RPMI7951 (cell line): ENCODE data around the gene ESPNL. TPM values are rescaled to one million over a fixed set of nuclear protein-coding genes. Genes with fewer than 3 reads are reported as not detected.

Experiments used
- DNase-seq: peaks from one replicate; pipeline ENCODE4 v3.0.0-alpha.2; 2012; ENCODE audit warnings: low read depth
- total RNA-seq: library from RNA; depleted of rRNA; stranded (reverse); fragments of >200 nt; shearing (Covaris generic); gene quantifications from 2 replicates; pipeline ENCODE4 v1.2.3, GENCODE V29; 2014

Gene ESPNL
- total RNA-seq, 1 experiment from 2014 or later, result under 0.01 TPM

DNA sequence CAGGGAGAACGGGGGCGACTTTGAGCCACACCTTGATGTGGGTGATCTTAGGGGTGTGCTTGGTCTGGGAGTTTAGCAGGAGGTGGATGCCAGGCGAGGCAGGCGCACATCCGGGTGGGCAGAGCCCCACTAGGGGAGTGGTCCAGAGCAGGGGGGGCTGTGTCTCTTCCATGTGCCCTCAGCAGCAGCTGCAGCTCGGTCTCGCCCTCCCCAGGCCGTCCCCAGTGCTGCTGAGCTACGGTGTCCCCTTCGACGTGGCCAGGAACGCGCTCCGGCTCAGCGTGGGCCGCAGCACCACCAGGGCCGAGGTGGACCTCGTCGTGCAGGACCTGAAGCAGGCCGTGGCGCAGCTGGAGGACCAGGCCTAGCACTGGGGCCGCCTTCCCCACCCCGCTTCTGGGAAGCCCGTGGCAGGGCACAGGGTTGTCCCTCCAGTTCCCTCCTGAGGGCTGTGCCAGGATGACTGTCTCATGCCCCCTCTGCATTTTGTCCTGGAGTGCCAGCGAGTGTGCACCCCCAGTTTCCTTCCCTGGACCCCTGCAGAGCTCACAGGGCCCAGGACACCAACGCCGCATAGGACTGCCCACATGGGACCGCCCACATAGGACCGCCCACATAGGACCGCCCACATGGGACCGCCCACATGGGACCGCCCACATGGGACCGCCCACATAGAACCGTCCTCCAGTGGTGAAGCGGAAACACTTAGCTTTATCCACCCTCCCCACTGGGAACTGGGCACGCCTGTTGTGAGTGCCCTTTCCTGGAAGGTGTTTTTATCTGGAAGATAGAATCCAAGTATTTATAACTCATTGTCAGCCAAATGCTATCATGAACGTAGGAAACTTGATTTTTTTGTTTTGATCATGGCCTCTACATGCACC lies 1.9 kb upstream of the ESPNL start:
- DNase-seq, result peak; percentile 36

DNA sequence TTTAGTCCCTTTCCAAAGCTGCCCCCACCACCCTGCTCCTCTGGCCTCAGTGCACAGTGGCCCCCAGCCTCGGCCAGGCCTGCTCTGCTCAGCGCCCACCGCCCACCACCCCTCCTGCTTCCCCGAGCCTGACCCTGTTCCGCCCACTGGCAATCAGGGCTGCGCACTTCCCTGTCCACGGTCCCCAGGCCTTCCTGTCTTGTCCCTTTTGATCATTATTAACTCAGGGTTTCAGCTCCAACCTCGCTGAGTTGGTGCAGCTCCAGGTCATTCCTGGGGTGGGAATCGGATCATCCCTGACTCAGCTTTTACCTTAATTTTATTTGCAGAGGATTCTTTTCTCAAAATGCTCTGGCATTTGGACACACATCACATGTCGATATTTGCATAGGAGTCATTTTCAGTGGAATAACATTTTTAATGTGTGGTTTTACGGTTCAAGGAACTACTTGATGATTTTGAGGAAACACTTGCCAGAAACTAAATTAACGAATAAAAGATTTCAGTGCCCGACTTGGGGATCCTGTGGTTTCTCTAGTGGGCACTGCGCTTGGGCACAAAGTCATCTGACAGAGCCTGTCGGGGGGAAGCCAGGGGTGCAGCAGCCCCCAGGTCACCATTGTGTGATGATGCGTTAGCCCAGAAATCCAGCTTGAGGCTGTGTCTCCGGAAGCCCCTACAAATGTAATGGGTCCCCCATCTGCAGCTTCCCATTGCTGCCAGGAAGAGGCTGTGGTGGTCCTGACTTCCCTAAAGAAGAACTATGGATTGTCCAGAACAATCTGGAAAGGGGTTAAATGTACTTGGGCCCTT lies 1.0 kb upstream of the ESPNL start:
- DNase-seq, result no peak

DNA sequence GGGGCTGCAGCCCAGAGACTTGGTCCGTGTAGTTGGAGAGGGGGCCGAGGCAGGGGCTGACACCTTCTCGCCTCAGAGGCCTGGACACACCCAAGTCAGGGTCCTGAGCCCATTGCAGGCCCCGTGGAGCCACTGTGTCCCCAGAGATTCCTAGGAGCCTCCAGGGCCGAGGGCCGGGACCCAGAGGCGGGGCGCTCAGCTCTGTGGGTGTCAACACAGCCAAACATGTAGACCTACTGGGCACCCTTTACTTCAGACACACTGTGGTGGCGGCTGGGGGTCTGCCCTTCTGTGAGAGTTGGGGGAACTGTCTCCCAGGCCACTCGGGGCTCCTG lies 459 bp upstream of the ESPNL start:
- DNase-seq, result no peak

DNA sequence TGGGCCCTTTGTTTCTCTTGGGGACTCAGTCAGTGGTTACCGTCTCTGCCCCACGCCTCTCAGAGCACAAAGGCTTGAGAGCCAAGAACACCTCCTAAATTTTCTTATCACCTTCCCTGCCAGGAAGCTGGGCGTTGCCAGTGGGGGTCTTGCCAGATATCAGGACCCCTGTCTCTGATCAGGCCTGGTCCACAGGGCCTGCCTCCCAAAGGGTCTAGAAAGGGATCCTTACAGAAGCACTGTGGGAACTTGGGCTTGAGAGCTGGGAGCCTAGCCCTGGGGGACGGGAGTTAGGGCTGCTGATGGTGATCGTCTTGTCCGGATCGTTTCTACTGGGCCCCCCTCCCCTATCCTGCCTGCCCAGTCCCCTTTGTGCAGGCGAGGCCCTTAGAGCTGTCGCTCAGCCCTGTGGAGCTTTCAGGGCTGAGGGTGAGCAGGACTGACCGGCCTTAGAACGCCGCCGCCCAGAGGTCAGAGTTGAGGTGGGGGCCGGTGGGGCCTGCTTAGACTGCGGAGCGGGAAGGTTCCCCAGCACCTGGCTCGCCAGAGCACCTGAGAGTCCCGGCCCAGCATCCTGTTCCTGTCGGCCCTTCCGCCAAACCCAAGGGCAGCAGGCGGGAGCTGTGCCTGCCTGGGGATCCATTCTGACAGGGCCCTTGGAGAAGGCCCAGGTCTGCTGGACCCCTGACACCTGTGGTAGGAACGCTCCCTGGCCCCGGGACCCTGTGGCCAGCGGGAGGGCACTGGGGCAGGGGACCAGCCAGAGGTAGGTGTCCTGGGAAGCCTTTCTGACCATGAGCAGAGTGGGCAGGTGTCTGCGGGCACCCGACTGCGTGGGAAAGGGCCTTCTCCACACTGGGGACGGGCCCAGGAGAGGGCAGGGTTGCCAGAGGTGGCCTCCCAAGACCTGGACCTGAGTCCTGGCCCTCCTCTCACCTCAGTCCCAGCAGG lies 956 bp downstream of the ESPNL start:
- no peak for DNase-seq

DNA sequence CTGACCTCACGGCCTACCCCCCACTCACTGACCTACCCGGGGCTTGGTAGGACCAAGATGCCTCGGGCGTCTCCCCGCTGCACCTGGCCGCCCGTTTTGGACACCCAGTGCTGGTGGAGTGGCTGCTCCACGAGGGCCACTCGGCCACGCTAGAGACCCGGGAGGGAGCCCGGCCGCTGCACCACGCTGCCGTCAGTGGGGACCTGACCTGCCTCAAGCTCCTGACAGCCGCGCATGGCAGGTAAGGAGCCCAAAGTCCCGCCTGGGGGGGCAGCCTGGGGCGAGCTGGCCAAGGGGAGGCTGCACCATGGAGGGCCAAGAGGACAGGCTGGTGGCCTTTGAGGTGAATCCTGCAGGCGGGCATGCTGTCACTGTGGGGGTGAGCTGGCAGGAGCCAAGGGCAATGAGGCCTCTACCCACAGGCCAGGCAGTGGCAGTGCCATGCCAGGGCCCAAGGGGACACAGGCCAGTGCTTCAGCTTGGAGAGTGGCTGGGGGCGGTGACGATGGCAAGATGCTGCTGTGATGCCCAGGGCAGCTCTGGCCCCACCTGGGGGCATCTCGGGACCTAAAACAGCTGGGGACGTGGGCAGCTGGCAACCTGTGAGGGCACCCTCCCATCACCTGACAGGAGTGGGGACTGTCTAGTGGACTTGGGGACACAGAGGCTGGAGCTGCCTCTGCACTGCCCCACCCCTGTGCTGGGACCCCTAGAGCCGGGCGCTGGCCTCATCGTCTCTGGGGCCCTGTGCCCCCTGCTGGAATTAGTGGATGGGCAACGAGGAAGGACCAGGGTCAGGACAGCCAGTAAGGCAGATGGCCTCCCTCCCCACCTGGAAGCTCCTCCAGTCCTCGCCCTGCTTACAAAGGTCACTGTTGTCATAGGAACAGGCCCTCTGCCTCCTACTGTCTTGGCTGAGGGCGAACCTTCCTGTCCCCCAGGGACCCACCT lies 2.0 kb downstream of the ESPNL start:
- DNase-seq, result no peak

DNA sequence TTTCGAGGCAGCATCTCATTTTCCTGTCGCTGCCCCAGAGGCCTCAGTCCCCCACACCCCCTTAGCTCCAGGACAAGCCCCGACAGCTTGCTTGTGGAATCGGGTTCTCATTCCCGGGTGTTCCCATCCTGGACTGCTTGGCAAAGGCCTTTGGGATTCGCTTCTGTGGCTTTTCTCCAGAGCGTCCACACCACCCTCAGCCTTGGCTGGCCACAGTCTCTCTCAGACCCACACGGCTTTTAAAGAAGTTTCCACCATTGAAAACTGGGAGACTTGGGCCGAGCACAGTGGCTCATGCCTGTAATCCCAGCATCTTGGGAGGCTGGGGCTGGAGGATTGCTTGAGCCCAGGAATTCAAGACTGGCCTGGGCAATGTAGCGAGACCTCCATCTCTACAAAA lies 2.7 kb downstream of the ESPNL start:
- no peak for DNase-seq

DNA sequence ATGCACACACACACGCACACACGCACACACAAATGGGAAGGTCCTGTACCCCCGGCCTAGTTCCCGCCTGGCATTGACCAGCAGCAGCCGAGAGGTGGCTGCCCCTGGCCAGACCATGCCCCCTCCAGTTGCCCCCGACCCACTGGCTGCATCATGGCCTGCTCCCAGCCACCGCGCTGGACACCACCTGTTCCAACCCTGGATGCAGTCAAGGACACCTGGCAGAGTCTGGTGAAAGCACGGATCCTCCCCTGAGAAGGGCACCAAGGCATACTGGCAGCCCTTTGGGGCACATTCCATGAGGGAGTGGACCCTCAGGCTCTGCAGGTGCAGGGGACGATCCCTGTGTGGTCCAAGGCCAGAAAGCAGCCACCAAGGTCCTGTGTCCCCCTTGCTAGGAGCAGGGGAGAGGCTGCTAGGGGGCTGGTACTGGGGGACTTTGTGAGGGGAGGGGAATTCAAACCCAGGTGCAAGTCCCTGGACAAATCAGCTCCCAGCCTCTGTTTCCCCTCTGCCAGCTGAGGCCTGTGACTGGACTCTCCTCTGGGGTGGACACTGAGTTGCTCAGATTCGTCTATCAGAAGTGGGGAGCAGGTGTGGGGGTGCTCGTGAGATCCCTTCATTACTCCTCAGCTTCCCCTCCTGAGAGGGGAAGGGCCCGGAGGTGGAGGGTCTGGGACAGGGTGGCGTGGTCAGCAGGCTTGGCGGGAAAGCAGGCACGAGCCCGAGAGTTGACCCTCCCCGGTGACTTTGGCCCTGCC lies 3.5 kb downstream of the ESPNL start:
- no peak for DNase-seq

DNA sequence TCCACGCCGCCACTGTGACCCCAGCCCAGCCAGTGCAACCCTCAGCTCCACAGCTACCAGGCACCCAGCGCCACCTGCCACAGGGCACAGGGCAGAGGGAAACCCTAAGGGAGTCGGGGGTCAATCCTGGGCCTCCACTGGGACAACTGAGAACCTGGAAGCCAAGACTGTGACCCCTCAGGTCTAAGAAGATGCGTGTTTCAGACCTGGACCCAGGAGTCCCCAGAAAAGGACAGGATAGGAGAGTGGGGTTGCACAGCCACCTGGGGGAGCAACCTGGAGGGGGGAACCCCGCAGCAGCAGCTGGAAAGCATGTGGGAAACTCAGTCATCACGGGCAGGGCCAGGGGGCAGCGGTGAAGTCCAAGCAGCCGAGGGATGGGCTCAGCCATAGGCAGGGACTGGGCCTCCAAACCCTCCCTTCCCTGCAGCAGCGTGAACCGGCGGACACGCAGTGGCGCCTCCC lies 4.1 kb downstream of the ESPNL start:
- no peak for DNase-seq

DNA sequence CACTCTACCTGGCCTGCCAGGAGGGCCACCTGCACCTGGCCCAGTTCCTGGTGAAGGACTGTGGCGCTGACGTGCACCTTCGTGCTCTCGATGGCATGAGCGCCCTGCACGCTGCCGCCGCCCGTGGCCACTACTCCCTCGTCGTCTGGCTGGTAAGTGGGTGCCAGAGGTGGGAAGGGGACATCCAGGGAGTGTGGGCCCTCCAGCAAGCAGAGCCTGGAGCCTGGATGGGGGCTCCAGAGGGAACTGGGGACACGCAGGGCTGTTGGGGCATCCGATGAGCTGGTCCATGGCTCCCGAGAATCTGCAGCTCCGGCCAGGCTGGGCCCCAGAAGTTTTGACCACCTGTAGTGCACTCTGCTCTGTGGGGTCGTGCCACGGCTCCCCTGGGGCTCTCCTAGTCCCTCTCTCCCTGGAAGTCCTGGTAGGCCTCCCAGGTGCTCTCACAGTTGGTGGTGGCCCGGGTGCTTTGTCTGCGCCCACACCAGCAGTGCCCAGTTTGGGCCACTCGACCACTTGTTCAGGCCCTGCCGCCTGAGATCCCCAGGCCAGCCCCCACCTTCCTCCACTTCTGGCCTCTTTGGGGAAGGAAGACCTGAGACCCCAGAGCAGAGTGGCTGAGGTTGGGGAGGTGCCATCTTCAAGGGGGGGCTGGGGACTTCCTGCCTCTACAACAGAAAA lies 4.7 kb downstream of the ESPNL start:
- DNase-seq, result no peak

DNA sequence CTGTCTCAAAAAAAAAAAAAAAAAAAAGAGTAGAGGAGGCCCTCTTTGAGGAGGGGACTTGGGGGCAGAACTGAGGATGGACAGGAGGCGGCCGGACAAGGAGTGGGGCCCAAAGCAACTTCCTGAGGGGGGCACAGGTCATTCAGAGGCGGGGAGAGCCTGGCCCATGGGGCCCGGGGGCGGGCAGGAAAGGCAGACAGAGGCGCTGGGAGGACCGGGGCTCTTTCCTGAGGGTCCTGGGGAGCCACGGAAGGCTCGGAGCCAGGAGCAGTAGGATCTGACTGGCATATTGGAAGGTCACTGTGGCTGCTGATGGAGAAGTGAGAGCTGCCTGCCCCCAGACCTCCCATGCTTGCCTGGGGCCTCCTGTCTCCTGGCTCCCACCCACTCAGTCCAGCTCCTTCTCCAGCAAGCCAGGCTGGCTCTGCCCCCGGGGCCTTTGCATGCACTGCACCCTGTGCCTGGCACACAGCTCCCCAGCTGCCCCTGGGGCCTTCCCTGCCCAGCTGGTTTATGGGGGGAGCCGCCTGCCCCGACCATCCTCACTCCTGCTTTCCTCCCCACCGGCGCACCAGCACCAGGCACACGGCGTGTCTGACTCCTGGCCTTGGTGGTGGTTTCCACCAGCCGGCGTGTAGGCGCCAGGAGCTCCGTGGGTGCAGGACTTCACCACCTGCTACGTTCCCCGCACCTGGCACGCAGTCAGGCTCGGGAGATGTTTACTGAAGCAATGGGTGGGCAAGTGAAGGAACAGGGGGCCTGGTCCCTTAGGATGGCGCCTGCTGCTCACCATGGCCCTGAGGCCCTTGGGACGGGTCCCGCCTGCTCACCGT lies 5.6 kb downstream of the ESPNL start:
- DNase-seq, result no peak

DNA sequence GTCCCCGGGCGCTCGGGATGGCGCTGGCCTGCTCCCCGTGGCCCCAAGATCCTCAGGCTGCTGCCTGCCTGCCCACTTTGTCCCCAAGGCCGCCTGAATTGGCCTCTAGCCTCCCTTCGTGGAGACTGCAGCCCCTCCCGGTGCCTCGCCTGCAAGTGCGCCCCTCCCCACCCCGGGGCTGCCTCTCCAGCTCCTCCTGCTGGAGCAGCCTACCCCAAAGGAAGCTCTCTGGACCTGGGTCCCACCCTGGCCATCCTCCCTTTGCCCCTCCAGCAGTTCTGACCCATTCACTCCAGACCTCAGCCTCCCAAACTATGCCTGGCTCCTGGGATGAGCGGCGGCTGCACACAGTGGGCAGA lies 6.2 kb downstream of the ESPNL start:
- DNase-seq, result no peak

DNA sequence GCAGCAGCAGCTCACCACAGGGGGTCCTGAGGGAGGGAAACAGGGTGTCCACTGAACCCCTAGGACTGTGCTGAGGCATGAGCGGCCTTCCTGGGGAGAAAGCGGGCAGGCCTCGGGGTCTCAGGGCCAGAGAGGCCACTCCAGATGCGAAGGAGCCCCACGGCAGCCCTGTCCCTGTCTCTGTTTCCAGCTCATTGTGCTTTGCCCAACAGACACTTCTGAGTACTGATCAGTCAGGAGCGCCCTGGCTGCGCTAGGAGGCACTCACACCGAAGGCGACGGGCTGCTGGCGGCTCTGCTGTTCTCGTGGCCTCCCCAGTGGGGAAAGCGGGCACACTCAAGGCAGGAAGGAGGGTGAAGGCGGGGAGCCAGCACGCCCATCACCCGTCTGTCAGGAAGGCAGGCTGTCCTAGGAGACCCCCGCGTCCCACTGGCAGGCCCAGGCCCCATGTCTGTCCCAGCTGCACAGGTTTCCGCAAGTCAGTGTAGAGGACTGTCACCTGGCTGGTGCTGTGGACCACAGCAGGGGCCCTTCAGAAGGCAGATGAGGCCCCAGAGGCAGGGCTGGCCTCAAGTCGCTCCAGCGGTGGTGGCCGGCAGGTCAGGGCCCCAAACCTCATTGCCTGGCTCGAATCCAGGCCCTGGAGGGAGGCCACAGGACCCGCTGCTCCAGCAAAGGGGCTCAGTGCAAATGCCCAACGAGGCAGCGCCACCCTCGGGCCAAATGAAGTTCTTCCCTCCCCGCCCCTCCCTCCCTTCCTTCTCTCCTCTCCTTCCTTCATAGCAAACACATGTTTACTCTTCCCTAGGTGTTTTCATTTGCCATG lies 6.8 kb downstream of the ESPNL start:
- peak; percentile 31 for DNase-seq

DNA sequence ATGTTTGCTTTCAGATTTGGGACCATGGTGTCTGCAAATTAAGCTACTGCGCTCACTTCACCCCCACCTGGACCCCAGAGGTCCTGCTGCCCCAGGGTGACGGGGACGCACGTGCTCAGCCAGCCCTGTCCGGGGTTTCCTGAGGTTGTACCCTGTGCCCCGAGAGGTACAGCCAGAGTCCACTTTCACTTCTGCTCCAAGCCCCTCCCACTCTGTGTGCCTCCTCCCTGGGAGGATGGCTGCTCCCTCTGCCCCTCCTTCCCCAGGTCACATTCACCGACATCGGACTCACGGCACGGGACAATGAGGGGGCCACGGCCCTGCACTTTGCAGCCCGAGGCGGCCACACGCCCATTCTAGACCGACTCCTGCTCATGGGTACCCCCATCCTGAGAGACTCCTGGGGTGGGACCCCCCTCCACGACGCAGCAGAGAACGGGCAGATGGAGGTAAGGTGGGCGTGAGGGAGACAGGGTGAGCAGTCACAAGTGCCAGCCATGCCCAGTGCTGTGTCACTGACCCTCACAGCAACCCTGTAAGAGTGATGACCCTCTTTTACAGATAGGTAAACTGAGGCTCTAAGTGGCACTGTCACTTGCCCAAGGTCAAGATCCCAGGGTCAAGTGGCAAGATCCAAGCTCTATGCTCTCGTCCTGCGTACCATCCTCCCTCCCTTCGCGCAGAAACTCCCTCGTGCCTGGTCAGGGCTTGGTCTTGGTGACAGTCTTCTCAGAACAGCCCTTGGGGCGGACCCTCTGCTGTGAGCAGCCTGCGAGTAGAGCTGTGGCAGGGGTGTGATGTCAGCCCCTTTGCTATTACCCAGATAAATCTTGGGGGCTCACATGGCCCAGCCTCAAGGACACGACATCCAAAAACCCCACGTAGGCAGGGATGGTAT lies 7.6 kb downstream of the ESPNL start:
- DNase-seq, result peak; percentile 26

DNA sequence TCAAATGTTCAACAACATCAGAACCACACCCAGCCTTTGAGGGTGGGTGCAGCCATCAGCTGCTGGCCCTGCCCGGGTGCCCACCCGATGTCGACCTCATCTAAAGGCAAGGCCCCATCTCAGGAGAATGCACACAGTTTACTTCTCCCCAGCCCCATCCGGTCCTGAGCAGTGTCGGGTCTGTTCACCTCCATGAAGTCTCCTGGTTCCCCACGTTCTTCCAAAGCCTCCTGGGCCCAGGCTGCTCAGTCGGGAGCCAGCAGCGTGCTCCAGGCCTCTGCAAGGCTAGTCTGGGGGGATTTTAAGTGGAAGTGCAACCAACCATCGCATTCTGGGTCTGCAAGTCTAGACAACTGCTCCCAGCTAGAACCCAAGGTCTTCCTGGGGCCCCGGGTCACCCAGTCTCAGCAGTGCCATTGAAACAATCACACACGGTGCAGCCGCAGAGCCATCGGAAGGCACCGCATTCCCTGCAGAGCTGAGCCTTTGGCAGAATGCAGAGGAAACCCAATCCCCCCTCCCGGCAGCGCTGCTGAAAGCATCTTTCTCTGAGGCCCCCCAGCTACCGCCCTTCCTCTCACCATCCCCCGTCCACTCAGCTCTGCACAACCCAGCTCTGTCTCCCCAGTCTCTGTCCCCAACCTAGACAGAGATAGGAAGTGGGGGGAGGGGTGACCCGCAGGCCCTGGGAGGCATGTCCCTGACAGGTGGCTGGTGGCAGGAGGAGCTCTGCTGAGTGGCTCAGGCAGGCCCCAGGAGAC lies 8.5 kb downstream of the ESPNL start:
- DNase-seq, result no peak

DNA sequence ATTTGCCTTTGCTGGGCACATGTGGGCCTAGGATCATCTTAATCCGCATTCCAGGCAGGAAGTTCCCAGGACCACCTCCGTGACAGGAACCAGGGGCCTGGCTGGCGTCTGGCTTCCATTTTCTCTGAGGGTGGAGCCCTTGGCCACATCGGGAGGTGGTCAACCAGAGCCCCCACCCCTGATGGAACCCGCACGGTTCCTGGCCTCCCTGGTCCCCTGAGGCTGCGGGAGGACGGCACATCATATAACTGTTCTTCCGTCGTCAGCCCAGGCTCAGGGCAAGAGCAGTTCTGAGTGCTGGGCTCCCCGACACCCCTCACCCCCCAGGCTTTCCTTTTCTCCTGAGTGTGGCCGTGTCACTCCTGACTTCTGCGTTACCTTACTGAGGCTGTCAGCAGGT lies 13.5 kb downstream of the ESPNL start:
- DNase-seq, result no peak

DNA sequence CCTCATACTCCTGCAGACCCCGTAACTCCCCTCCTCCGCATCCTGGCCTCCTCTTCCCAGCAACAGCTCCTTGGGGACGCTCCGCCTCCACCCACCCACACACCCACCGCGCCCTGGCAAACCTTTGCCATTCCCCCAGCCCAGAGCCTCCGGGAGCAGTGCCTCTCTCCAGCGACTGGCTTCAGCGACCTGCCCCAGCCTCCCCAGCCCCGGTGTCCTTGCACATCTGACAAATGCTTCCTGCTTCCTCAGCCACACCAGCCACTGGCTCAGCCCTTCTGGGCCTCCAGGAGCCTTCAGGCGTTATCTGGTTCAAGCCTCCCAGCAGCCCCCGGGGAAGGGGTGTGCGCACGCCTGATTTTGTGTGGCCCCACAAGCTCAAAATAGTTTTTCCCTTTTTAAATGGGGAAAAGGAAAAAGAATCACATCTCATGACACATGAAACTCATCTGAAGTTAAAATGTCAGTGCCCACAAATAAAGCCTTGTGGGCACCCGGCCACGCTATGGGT lies 14.2 kb downstream of the ESPNL start:
- DNase-seq, result no peak
